Activated effector memory CD4-positive, alpha-beta T cell treated with Interleukin-2 at 50 U/mL for 16 hours (primary cell): ENCODE data around the gene CACNA1F.

Source experiments
- DNase-seq: peaks from one replicate; pipeline ENCODE4 v3.0.0-alpha.2; 2020

Gene CACNA1F

DNA sequence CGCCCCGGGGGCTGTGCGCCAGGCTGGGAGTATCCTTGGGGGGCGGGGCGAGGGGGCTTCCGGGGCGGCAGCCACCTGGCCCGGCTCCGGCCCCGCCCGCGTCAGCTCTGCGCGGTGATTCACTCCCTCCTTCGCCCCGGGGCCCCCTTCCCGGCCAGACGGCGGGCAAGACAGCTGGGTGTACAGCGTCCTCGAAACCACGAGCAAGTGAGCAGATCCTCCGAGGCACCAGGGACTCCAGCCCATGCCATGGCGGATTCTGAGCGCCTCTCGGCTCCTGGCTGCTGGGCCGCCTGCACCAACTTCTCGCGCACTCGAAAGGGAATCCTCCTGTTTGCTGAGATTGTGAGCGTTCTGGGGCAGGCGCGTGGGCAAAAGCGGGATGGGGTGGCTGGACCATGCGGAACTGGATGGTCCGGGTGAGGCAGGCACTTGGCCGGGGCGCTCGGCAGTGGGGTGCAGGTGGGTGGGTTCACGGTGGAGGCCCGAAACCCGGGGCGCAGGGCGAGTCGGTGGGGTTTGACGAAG lies 61.3 kb downstream of the CACNA1F start, which contains the start of gene PLP2:
TSS of gene PLP2 (plus strand) at position 147 of the 528 bp plus-strand sequence. CDS start at position 250, 103 bp downstream.
- peak; percentile 61 for DNase-seq

DNA sequence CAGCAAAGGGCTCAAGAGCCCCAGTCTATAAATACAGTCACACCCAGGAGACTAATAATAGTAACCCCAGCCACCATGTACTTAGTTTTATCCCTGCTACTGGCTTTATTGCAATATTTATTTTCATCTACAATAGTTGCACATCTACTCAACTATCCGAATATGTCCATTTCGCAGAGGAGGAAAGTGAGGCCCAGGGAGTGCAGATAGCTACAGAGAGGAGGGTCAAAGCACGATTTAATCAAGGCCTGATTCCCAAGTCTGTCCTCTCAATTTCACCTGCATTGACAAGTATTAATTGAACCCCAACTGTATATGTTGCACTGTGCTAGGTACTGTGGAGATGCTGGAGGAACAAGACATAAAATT lies 65.4 kb downstream of the CACNA1F start:
- DNase-seq = no peak

DNA sequence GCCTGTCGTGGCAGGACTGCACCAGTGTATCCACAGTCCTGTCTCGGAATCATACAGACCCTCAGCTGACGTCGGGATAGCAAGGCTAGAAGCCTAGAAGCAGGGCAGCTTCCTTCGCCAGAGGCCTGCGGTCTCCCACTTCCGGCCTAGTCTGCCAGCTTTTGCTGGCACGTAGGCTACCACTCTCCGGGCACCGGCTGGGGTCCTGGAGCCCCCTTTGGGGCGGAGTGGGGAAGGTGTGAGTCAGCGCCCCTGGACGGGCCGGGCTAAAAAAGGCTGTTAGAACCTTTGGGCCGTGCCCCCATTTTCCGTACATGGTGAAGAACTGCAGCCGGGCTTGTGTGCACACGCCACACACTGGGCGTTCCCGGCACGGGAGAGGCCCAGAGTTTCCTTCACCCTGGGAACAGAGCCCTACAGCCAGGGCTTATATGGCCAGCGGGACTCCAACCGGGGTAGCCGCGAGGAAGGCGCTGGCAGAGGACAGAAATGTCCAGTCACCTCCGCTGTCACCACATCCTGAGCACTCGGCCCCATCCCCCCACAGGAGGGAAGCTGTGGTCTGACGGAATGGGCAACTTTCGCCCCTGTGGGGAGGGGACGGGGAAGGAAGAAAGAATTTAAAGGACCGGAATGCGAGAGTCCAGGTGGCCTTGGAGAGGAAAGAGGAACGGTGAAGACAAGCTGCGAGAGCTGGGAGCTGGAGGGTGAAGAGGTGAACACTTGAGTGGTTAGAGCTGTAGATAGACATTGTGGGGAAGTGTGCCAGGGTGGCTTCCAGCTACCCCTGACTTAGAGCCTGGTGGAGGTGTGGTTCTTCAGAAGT lies 66.0 kb downstream of the CACNA1F start:
- peak; percentile 58 for DNase-seq

DNA sequence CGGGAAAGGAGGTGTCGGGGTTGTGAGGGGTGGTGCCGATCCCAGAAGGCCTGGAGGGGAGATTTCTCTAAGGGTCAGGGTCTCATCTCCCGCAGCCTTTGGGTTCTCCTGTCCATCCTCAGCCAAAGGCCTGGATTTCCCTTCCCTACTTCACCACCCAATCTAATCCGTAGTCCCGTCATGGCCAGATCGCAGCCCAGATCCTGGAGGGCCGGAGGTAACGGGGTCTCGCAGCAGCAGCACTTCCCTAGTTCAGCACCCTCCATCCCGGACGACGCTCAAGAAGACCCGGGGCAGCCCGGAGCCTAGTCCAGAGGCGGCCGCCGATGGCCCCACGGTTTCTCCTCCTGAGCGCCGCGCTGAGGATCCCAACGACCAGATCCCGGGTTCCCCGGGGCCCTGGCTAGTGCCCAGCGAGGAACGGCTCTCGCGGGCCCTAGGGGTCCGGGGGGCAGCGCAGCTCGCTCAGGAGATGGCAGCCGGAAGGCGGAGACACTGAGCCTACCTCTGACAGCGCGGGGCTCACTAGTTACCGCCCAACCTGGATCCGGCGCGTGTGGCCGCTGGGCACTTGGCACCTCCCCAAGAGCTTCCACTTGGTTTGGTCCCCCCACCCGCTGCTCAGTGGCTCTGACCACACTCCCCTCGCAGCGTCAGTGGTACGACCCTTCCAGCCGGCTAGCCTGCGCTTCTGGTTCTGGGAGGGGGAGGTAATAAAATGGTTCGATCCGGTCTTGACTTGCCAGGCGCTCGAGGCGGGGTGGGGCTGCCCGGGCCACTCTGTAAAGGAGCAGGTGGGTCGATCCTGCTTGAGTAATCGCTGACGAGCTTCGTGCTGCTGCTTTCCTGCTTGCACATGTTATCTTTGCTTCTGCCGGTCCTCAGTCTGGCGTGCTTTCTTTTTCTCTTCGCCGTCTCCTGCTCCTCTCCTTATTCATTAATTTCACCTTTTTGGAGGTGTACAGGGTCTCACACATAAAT lies 66.9 kb downstream of the CACNA1F start:
- peak; percentile 67 for DNase-seq

DNA sequence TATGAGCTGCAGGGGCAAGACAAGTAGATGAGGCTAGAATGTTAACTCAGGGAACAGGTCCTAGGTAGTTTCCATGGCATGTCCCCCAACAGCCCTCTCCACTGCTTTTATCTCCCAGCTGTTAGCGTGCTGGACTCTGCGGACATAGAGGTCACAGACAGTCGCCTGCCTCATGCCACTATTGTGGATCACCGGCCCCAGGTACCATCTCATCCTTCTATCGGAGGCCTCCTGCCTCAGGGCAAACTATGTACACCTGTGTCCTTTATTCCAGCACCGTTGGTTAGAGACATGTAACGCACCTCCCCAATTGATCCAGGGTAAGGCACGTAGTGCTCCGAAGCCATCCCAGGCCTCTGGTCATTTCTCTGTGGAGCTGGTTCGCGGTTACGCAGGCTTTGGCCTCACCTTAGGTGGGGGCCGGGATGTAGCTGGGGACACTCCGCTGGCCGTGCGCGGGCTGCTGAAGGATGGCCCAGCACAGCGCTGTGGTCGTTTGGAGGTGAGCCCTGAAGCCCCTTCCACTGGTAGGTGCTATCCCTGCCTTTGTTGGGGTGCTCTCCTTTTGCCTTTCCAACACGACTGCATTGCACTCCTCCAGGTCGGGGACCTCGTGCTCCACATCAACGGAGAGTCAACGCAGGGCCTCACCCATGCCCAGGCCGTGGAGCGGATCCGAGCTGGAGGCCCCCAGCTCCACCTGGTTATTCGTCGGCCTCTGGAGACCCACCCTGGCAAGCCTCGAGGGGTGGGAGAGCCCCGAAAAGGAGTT lies 68.4 kb downstream of the CACNA1F start:
- DNase-seq = no peak

DNA sequence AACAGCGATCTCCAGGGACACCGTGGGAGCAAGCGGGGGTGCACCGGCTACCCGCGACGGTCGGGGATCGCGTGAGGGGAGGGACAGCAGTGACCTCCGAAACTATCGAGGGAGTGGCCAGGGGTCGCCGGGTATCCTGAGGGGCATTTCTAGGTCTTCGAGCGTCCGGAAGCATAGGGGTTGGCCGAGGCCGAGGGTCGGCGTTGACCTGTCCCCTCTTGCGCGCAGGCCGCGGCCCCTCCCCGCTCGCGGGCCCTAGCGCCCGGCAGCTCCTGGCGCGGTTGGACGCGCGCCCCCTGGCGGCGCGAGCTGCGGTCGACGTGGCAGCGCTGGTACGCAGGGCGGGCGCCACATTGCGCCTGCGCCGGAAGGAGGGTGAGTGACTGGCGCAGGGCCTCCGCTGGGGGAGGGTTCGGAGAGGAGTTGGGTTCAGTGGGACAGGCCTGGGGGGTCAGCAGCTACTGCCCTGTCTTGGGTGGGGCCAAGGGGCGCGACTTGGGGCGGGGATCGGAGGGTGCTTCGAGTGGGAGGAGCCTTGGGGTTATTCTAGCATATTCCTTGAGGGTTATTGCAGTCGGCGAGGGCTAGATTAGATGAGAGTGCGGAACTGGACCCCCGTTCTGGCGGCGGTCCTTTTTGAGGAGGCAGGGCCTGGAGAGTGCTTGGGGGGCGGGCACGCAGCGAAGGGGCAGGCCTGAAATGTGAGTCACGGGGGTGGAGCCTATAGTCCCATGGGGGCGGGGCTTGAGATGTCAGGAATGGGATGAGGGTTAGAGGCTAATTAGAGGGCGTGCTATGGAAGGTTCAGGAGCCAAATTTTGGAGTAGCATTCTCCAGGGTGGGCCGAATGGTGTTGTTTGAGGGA lies 69.4 kb downstream of the CACNA1F start:
- peak; percentile 75 for DNase-seq

DNA sequence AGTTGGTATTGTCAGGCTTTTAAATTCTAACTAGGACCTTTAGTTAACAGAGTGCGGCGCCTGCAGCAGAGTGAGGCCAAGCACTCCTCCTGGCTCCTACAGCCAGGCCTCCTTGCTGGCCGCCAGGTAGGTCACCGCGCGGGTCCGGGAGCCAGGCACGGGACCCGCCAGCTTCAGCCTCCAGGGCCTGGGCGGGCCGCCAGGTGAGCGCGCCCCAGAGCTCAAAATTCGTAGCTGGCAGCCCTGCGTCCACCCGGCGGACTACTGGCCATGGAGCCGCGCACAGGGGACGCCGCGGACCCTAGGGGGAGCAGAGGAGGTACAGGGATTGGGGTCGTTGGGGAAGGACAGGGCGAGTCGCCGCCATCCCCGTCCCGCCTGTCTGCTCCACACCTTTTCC lies 70.5 kb downstream of the CACNA1F start, which contains the start of gene MAGIX:
TSS of gene MAGIX (plus strand) at position 139 of the 400 bp plus-strand sequence. CDS start at position 271, 132 bp downstream.
- DNase-seq = no peak

DNA sequence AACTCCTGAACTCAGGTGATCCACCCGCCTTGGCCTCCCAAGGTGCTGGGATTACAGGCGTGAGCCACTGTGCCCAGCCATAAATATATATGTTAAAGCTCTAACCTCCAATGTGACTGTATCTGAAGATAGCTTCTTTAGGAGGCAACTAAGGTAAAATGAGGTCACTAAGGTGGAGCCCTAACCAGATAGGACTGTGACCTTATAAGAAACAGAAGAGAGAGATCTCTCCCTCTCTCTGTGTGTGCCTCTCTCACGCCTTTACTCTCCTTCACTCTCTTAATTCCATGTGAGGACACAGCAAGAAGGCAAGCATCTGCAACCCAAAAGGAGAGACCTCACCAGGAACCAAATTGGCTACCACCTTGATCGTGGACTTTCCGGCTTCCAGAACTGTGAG lies 71.5 kb downstream of the CACNA1F start:
- DNase-seq = no peak

DNA sequence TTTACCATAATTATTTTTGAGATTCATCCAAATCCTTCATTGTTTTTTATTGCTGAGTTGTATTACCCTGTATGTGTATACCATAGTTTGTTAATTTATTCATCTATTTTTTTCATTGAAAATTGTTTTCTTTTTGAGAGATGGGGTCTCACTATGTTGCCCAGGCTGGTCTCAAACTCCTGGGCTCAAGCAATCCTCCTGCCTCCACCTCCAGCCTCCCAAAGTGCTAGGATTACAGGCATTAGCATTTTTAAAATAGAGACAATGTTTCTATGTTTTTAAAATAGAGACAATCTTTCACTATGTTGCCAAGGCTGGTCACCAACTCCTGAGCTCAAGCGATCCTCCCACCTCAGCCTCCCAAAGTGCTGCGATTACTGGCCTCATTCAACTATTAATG lies 72.2 kb downstream of the CACNA1F start:
- DNase-seq = no peak

DNA sequence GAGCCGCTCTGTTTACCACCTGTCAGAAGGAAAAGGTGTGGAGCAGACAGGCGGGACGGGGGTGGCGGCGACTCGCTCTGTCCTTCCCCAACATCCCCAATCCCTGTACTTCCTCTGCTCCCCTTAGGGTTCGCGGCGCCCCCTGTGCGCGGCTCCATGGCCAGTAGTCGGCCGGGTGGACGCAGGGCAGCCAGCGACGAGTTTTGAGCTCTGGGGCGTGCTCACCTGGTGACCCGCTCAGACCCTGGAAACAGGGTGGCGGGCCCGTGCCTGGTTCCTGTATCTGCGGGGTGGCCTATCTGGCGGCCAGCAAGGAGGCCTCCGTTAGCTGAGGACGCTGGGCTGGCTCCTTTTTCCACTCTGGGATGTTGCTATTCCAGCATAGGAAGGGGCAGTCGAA lies 75.9 kb downstream of the CACNA1F start:
- no peak for DNase-seq

DNA sequence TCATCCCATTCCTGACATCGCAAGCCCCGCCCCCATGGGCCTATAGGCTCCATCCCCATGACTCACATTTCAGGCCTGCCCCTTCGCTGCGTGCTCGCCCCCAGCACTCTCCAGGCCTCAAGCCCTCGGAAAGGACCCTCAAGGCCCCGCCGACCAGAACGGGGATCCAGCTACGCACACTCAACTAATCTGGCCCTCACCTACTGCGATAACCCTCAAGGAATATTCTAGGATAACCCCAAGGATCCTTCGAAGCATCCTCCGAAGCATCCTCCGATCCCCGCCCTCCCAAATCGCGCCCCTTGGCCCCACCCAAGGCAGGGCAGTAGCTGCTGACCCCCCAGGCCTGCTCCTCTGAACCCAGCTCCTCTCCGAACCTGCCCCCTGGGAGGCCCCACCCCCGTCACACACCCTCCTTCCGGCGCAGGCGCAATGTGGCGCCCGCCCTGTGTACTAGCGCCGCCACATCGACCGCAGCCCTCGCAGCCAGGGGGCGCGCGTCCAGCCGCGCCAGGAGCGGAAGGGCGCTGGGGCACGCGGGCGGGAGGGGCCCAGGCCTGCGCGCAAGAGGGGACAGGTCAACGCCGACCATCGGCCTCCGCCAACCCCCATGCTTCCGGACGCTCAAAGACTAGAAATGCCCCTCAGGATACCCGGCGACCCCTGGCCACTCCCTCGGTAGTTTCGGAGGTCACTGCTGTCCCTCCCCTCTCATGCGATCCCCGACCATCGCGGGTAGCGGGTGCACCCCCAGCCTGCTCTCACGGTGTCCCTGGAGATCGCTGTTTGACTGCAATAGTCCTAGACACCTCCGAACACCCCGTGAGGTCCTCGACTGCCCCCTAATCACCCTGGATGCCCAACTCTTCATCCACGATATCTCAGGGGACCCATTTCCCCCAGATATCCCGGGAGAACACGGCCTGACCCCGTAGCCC lies 77.0 kb downstream of the CACNA1F start:
- peak; percentile 80 for DNase-seq

DNA sequence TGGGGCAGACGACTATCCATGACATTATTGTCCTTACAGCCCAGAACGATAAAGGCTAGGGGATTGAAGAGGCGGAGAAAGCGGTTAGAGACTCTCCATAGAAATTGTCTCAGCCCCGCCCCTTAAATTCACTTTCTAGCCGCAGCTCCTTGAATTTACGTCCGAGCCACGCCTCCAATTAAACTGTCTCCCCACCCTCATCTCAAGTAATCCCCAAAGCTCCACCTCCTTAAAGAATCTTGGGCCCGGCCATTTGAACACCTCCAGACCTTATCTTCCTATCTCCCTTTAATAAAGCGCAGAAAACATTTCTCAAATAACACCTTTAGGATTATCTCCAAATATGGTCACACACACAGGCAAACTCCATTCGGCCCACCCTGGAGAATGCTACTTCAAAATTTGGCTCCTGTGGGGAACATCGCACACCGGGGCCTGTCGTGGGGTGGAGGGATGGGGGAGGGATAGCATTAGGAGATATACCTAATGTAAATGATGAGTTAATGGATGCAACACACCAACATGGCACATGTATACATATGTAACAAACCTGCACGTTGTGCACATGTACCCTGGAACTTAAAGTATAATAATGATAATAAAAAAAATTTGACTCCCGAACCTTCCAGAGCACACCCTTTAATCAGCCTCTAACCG lies 77.8 kb downstream of the CACNA1F start:
- no peak for DNase-seq
